Activated CD4-positive, alpha-beta T cell treated with anti-CD3 and anti-CD28 coated beads, Interleukin-2, amount 50 U/mL, for 16 hours (primary cell): ENCODE data around the gene PARVA.

Experiments
- DNase-seq: peaks from one replicate; pipeline ENCODE4 v3.0.0-alpha.2; 2020

The PARVA gene

DNA sequence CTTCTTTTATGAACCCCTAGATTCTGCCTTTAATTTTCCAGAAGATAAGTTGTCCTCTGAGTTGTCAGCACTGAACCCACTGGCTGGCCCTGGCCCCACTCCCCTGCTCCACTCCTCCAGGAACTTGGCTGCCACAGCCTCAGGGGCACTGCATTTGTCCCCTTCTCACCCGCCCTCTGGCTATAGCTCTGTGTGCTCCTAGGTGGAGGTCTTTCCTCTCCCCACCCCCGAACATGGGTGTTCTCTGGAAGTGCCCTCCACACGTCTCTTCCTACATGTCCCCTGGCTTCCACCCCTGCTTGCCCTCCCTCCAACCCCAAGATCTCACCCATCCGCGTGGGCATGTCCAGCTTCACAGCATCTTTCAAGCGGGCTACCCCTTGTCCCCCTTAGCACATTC, 159.2 kb downstream of the PARVA start:
- no peak for DNase-seq

DNA sequence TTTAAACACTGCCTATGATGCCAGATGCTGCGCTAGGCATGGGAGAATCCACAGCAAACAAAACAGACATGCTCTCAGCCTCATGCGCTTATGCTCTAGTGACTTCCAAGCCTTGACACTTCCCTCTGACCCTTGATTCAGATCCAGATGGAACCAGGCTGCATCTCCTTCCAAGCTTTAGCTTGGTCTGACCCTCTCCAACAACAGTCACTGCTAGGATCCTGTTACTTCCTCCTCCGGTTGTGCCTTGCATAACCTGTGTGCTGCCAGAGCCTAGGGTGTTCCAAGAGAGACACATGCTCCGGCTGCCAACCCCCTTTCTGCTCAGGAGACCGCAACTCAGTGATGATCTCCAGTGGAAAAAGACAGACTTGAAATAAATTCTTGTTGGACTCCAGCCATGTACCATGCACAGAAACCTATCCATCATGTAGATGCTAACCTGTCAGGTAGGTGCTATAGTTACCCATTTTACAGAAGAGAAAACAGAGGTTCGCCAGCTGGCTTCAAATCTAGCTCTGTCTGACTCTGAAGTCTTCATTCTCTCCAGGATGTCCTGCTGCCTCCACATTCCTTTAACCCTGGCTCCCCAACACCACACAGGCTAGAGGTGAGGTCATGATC, 160.5 kb downstream of the PARVA start:
- no peak for DNase-seq

DNA sequence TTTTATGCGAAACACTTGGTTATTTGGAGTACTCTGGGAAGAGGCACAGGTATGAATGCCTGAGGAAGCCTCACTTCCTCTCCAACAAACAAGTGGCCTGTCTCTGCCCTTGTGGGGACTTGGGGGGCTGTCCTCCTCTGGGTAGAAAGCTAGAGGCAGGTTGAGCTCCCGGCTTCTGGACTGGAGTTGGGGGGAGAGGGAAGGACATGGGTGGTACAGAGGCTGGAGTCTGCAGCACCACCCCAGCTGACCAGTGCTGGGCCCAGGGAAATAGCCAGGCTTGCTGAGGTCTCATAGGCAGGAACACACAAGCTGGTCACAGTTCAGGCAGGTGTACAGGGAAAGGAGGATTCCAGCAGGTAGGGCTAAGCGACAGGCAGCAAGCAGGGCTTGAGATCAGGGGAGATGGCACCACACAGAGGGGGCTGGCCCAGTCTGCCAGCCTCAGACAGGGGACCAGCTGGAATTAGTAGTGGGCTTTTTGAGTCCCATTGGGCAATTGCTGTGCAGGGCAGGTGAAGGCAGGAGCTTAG, 161.6 kb downstream of the PARVA start:
- no peak for DNase-seq

DNA sequence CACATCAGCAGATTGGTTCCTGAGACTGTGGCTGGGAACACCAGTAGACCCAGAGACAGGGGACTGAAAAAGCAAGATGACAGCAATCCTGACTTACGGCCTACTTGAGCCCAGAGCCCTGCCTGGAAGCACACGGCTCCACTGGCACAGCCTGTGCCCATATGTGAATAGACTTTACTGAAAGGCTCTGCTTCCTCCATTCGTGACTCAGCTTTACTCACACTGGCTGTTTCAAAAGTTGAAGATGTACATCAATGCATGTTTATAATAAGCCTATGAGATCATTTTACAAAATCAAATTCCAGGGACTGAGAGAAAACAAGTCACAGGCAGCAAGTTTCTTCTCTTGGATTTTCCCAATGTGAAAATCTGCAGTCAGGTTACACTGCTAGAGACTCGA, 162.2 kb downstream of the PARVA start:
- no peak for DNase-seq

DNA sequence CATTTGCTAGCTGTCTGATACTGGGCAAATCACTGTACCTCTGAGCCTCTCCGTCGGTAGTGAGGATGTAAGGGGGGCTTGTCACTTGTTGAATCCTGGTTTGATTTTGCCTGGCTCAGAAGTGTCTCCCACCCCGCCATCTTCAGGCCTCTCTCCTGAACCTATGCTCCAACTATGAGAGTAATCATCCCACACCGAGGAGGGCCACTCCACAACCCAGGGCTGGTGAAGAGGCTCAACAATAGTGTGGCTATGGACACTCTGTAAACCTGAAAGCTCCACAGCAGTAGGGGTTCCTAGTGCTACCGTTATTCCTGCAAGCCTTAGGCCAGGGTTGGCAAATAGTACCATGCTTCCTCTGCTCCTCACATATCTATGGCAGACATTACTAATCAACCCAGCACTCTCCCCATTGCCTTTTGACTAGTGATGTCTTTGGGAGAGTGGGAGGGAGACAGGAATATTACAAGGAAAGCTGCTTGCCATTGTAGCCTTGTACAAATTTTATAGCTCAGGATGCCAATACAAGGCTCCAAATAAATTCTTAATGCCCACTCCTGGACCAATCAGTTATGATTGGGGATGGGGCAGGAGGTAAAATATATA, 162.8 kb downstream of the PARVA start:
- DNase-seq, result no peak

DNA sequence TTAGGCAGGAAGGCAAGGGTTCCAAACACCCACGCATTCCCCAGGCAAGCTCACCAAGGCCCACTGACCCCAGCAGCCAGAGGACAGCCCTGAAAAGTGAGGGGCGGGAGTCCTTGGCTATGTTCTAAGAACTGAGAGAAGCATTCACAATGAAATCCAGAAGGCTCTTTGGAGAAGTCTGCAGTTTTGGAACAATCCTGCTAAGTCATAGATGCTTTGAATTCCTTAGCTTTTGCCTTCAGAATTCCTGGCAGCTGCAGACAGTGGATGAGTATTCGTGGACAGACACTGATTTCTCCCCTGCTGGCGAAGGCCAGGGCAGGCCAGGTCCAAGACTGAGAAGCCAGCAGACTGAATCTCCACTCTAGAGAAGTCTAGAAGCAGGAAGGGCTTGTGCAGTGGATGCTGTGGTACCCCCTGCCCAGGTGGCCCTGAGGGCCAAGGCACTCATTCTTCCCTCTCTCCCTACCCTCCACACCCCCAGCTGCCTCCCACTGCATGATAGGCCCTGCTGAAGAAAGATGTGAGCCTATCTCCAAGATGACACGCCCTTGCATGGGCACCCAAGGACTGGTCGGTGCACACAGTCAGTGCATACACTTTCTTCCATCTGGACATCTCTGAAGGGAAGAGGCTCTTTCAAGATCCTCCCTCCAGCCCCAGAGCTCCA, 163.7 kb downstream of the PARVA start:
- DNase-seq, result no peak

DNA sequence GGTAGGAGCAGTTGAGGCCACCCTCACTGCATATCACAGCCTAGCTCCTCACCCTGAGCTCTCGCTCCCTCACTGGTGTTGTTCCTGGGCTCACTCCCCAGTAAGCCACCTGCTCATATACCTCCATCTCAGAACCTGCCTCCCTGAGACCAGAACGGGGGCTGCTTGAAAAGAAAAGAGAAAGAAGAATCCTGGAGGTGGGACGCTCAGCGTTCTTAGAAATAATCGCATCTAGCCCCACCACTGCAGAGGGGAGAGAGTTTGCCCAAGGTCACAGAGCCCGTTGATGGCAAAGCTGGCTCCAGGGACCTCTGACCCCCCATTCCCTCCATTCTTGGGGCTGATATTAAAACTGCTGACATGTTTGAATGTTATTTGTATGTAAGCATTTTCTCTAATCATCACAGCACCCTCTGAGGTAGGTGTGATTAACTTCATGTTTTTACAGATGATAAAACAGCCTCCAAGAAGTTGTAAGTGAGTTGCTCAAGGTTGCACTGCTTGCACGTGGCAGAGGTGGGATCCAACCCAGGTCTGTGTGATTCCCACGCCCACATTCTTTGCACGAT, 164.3 kb downstream of the PARVA start:
- DNase-seq, result no peak

DNA sequence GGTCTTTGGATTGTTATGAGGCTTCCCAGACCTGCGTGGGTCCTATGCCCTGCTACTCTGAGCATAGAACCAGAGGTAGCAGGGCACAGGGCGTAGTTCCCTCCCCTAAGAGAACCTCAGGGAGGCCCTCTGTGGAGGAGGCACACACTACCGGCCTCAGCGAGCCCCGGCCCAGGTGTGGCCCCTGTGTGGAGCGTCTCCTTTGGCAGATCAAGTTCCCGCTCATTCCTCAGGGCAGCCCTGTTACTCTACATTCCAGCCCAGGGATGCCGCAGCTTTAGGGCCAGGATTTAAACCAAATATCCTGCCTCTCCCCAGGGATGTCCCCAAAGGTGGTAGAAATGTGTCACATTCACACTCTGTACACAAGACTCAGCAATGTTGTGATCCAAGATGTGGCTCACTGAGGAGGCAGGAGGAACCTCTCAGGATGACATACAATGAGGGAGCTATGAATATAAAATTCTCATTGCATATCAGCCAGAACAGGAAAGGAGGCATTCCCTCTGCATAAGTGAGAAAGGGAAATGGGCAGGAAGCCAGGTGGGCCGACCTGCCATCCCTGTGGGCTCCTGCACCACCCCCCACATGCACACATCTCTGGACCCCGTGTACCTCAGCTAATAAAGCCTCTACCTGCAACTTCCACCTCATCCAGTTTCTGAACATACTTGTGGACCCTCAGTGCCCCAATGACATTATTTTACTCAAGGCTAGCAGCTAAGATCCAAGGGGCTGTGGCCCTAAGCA, 165.0 kb downstream of the PARVA start:
- DNase-seq, result no peak

DNA sequence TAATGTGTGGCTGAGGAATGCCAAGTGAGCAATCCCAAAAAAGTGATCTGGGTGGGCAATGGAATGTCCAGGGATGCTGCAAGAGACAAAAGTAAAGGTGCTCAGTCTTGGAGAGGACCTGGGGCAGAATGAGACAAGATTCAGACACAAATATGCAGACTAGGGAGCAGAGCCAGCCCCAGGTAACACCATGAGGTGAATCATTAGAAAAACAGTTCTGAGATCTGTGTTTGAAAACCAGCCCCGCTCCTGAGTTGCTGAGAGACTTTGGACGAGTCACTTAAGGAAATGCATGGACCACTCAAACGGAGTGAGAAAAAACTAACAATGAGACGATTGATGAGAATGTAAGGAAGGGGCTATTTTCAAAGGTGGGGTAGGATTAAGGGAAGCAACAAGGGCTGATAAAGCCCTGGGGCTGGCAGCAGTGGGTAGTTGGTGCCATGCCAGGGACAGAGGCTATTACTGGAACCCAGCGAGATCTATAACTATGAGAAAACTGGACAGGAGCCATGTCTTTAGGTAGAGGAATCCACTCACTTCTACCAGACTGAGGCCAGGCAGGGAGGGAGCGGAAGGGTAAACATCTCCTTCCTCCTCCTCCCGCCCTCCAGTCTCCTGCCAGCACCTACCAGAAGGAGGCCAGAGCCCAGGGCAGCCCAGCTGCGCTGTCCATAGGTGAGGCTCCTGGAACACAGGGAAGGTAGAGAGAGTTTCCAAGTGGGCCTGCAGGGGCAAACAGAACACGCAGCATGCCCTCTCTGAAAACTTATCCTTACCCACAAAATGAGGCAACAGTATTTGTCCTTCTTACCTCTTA, 166.4 kb downstream of the PARVA start:
- DNase-seq, result no peak

DNA sequence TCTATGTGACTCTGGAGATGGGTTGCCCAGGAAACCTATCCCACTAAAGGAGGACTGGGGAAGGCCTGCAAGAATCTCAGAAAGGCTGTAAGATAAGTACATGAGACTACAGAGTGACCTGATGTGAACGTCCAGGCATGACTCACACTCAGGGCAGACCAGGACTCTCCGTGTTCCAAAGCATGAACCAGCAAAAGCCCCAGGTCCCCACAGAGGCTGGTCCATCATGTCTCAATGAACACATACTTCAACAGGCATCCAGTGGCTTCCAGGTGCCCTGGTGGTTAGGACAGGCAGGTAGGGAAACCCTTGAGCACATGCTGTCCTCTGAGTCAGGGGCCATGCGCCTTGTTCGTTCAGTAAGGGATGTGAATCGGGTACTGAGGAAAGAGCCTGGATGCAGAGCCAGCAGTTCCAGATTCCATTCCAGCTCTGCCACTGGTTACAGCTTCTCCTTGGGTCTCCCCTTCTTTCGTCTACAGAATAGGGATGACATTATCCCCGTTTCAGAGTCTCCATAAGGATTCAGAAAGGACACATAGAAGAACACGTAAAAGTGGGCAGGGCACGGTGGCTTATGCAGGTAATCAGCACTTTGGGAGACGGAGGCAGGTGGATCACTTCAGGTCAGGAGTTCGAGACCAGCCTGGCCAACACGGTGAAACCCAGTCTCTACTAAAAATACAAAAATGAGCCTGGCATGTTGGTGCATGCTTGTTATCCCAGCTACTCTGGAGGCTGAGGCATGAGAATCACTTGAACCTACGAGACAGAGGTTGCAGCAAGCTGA, 167.8 kb downstream of the PARVA start:
- no peak for DNase-seq

DNA sequence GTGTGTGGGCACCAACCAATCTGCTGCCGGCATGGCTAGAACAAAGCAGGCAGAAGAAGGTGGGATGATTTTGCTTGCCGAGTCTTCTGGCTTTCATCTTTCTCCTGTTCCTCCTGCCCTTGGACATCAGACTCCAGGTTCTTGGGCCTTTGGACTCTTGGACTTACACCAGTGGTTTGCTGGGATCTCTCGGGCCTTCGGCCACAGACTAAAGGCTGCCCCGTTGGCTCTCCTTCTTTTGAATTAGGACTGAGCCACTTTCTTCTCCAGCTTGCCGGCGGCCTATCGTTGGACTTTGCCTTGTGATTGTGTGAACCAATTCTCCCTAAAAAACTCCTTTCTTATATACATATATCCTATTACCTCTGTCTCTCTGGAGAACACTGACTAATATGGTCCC, 168.8 kb downstream of the PARVA start:
- DNase-seq, result no peak

DNA sequence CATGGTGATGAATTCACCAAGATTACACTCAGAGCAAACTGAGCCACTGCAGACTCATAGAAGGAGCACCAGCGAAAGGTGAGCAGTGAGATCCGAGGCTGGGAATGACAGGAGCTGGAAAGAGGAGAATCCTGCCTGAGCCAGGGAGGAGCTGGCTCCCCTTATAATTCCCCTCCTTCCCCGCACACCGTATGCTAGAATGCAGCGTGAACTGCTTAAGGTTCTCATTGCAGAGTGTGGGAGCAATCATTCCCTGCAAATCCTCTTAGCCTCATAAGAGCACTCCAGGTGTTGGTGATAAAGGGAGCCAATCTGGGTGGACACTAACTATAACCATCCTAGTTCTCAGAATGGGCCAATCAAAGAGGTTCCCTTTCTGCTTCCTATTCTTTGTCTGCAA, 169.3 kb downstream of the PARVA start:
- no peak for DNase-seq

DNA sequence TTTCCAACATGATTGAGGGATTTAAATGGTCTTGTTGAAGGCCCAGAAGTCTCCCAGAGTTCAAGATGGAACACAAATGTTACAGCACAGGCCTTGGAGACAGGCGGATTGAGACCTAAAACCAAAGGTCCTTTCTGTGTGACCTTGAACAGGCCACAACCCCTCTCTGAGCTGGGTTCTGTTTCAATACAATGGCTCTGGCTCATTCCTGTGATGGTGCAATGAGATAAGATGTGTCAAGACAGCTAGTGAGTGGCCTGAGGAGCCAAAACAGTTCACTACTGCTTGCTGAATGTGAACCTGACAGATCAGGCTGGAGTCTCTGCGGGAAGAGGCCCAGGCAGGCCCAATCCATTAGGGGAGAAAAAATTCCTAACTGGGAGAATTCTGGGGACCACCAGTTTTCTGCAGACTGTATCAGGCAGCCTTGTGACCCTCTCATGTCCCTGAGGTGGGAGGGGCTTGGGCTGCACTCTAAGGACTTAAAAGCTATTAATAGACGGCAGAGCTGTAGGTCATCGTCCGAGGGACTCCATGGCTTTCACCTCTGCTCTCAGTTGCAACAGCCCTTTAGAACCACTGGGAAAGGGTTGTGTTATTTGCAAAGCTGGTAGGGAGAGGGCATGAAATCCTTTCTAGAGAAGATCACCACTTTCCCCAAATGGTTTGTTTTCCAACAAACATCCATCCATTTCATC, 170.7 kb downstream of the PARVA start:
- DNase-seq, result no peak

DNA sequence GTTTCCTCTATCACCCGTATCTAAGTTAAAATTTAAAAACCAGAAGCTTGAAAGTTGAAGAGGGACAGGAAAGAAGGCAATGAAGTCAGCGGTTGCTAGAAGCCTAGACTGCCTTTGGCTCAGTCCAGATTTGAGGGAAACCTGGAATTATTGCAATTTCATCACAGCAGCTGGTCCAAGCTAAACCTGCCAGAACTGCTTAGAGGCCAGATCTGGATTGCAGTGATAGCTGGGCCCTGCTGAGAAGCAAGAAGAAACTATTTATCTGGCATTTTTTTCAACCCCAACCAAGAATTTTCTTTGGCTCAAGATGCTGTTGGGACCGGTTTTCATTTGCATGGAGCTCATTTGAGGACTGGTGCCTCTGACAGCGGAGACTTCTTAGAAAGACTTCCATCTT, 175.3 kb downstream of the PARVA start:
- DNase-seq, result no peak

DNA sequence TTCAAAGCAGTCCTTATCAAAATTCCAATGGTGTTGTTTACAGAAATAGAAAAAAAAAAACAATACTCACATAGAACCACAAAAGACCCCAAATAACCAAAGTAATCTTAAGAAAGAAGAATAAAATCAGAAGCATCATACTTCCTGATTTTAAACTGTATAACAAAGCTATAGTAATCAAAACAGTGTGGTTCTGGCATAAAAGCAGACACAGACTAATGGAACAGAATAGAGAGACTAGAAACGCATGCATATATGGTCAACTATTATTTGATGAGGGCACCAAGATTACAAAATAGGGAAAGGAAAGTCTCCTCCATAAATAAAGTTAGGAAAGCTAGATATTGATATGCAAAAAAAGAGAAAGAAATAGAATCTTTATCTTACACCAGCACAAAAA, 176.8 kb downstream of the PARVA start:
- DNase-seq, result no peak

DNA sequence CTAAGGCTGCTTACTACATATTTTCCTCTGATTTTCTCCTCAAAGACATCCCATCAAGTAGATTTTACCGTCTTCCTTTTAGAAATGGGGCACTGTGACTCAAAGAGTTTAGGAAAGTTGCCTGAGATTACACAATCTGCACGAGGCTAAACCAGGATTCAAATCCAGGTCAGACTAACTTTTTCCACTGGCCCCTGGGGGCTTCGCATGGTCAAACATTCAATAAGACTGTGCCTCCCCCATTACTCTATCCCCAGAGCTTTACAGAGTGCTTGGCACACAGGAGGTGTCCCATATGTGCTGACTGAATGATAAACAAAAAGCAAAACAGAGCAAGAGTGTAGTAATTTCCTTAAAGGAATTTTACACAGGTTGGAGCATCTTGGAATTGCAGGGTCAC, 178.8 kb downstream of the PARVA start:
- no peak for DNase-seq

DNA sequence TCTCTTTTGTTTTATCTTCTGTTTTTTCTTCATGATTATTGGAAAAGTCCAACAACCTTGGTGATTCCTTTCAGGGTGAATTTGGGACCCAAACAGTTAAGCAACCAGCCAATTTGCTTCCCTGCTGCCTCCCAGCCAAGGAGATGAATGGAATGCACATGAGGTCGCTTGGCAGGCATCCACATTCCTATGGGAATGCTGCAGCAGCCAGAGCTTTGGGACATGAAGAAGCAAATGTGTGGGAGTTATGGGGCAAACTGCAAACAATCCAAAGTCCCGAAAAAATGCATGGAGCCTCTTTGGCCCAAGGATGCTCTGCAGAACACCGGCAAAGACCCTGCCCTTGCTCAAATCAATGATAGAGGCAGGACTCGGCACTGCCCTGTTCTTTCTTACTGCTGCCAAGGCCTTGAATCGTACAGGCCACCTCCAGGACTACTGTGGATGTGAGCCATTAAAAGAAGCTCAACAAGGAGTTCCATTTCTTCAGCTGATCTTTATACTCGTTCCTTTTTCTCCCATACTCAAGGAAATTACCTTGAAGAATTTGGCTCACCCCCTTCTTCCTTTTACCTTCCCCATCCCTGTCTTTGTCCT, 179.5 kb downstream of the PARVA start:
- no peak for DNase-seq

DNA sequence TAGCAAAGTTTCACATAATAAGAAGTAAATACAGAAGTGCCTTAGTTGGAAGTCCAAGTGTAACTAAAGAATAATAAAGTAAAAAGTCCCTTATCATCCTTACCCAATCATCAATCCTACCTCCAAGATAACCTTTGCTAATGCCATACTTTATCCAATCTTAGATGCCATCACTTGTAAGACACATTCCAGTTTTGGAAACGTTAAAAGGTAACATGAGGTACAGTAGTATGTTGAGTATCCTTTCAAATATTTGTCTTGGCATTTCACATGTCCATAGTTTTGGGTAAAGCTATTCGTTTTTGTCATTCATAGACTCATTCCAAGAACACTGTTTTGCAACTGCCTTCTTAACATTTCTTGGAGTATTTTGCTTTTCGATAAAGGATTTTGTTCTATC, 181.6 kb downstream of the PARVA start:
- DNase-seq, result no peak

DNA sequence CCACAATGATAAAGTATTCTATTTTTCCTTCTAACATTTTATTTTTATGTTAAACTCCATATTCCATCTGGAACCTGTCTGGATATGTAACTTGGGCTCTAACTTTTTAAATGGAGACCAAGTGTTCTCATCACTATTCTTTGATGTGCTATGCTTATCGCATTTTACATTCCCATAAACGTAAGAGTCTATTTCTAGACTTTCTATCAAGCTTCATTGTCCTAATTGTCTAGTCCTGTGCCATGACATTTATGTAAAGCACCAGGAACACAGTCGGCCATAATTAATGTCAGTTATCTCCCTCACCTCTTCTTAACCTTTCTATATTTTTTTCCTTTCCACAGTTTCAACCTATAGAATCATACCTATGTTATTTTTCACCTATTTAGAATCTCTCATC, 183.0 kb downstream of the PARVA start:
- DNase-seq, result no peak

DNA sequence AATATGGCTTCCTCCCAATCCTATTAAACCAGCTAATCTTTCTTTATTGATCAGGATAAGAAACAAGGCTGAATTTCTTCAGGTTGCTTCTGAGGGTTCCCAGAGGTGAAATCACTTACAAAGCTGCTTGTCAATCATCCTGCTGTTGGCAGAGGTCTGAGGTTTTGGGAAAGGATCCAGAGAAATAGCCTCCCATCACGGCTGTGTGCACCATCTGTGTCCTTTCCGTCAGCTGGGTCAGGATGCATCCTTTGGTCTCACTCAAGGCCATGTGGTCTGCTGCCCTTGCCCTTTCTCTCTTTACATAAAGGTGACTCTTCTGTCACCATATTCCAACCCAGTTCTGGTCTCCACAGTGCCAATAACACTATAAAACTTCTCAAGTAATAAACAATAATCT, 183.5 kb downstream of the PARVA start:
- no peak for DNase-seq

DNA sequence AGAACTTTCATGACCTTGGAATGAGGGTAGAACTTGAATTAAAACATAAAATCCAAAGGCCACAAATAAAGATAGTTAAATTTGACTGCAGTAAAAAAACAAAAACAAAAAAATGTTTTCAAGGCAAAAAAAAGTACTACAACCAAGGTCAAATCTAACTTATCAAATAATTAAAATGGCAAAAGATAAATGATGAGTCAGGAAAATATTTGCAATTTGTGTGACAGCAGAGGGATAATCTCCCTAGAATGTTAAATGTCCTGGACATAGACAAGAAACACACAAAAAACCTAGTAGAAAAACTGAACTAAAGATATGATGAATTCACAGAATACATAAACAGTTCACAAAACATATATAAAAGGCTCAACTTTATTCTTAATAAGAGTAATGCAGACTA, 186.6 kb downstream of the PARVA start:
- no peak for DNase-seq
